IPS-NIHi7 (cell line): Measurements from ENCODE around the gene HSP90AB1.

ENCODE experiments used
- DNase-seq: peaks from one replicate; pipeline ENCODE4 v3.0.0; 2012; ENCODE audit warnings: mixed read lengths; ENCODE audit errors: extremely low spot score

The HSP90AB1 gene

GRCh38 chr6:44255105-44255808 lies 8.4 kb downstream of the HSP90AB1 start:
- no peak for DNase-seq

- DNase-seq = no peak
These were observed 9.2 kb downstream of the HSP90AB1 start for GRCh38 chr6:44255871-44256774.

- no peak for DNase-seq
These were observed 9.8 kb downstream of the HSP90AB1 start for GRCh38 chr6:44256775-44257024.

- peak; percentile 79 for DNase-seq
These were observed 10.3 kb downstream of the HSP90AB1 start, which contains the start of gene SLC35B2 for GRCh38 chr6:44257025-44257752. Gene SLC35B2 (minus strand): TSS chr6:44257528. CDS start chr6:44257410, 118 bp downstream.

GRCh38 chr6:44257753-44258324 lies 10.9 kb downstream of the HSP90AB1 start:
- DNase-seq = no peak

- no peak for DNase-seq
These were observed 11.5 kb downstream of the HSP90AB1 start for GRCh38 chr6:44258325-44258863.

- no peak for DNase-seq
These were observed 12.0 kb downstream of the HSP90AB1 start for GRCh38 chr6:44258921-44259320.

- DNase-seq = no peak
These were observed 13.1 kb downstream of the HSP90AB1 start for GRCh38 chr6:44260011-44260410.

- no peak for DNase-seq
These were observed 13.8 kb downstream of the HSP90AB1 start for GRCh38 chr6:44260451-44261297.

- no peak for DNase-seq
These were observed 14.7 kb downstream of the HSP90AB1 start for GRCh38 chr6:44261581-44261980.

GRCh38 chr6:44262467-44263353 lies 15.8 kb downstream of the HSP90AB1 start:
- no peak for DNase-seq

- DNase-seq = peak; percentile 46
These were observed 16.6 kb downstream of the HSP90AB1 start for GRCh38 chr6:44263354-44264100.

GRCh38 chr6:44264154-44265006 lies 17.5 kb downstream of the HSP90AB1 start:
- no peak for DNase-seq

GRCh38 chr6:44265007-44265721 lies 18.3 kb downstream of the HSP90AB1 start, which contains the start of gene NFKBIE:
Gene NFKBIE (minus strand): TSS chr6:44265551. CDS start chr6:44265346, 205 bp downstream.
- peak; percentile 96 for DNase-seq

GRCh38 chr6:44265722-44266233 lies 18.9 kb downstream of the HSP90AB1 start:
- DNase-seq = no peak

GRCh38 chr6:44266347-44266746 lies 19.4 kb downstream of the HSP90AB1 start:
- DNase-seq = no peak

GRCh38 chr6:44267252-44267651 lies 20.4 kb downstream of the HSP90AB1 start:
- DNase-seq = no peak
